SK-N-SH treated with all-trans-retinoic acid at 6 μM for 48 hours (cell line): Measurements from ENCODE around the gene ABHD17C.

Experiments used
- ATAC-seq: fragments of 200-7000 bp; cut with Tn5 transposase; 3 replicates; pipeline ENCODE4 v1.9.1; 2020; ENCODE audit warnings: mild to moderate bottlenecking, moderate library complexity
- ARNTL ChIP-seq: fragments of 450-650 bp; formaldehyde crosslinking; IDR thresholded peaks from 2 replicates; pipeline ENCODE4 v1.5.0; 2020; ENCODE audit warnings: low read depth, mild to moderate bottlenecking, moderate library complexity, borderline replicate concordance
- BACH2 ChIP-seq: fragments of 250-450 bp; sonication (Bioruptor Pico); IDR thresholded peaks from 2 replicates; pipeline ENCODE4 v1.9.0; 2021; ENCODE audit warnings: mild to moderate bottlenecking, borderline replicate concordance
- CREB5 ChIP-seq: fragments of 250-450 bp; sonication (Bioruptor Pico); IDR thresholded peaks from 2 replicates; pipeline ENCODE4 v1.5.1; 2020; ENCODE audit warnings: low read depth, mild to moderate bottlenecking, moderate library complexity
- CSDC2 ChIP-seq: fragments of 250-450 bp; sonication (Bioruptor Pico); IDR thresholded peaks from 2 replicates; pipeline ENCODE4 v1.5.0; 2020; ENCODE audit warnings: mild to moderate bottlenecking, moderate library complexity
- CSRNP3 ChIP-seq: fragments of 250-450 bp; sonication (Bioruptor Pico); IDR thresholded peaks from 2 replicates; pipeline ENCODE4 v1.5.1; 2021; ENCODE audit warnings: mild to moderate bottlenecking, moderate library complexity
- ESRRG ChIP-seq: fragments of 250-450 bp; sonication (Bioruptor Pico); IDR thresholded peaks from 2 replicates; pipeline ENCODE4 v1.6.1; 2021; ENCODE audit warnings: mild to moderate bottlenecking
- GLIS3 ChIP-seq: fragments of 250-450 bp; sonication (Bioruptor Pico); IDR thresholded peaks from 2 replicates; pipeline ENCODE4 v1.5.0; 2020; ENCODE audit warnings: mild to moderate bottlenecking, moderate library complexity
- ISL1 ChIP-seq: fragments of 250-450 bp; sonication (Bioruptor Pico); IDR thresholded peaks from 2 replicates; pipeline ENCODE4 v2.1.2; 2022; ENCODE audit warnings: mild to moderate bottlenecking, moderate library complexity
- OSR1 ChIP-seq: fragments of 250-450 bp; sonication (Bioruptor Pico); IDR thresholded peaks from 2 replicates; pipeline ENCODE4 v1.8.0; 2022; ENCODE audit warnings: moderate library complexity, mild to moderate bottlenecking, inconsistent platforms
- PATZ1 ChIP-seq: fragments of 250-450 bp; sonication (Bioruptor Pico); IDR thresholded peaks from 2 replicates; pipeline ENCODE4 v1.8.0; 2020; ENCODE audit warnings: mild to moderate bottlenecking, moderate library complexity, borderline replicate concordance
- POU6F1 ChIP-seq: fragments of 250-450 bp; sonication (Bioruptor Pico); IDR thresholded peaks from 2 replicates; pipeline ENCODE4 v1.8.0; 2021; ENCODE audit warnings: low read depth, mild to moderate bottlenecking, moderate library complexity, borderline replicate concordance
- PPARA ChIP-seq: fragments of 250-450 bp; sonication (Bioruptor Pico); IDR thresholded peaks from 2 replicates; pipeline ENCODE4 v1.5.0; 2020; ENCODE audit warnings: mild to moderate bottlenecking, borderline replicate concordance
- RARB ChIP-seq: fragments of 250-450 bp; sonication (Bioruptor Pico); IDR thresholded peaks from 2 replicates; pipeline ENCODE4 v1.8.0; 2021; ENCODE audit warnings: mild to moderate bottlenecking, moderate library complexity
- SNAI2 ChIP-seq: fragments of 250-450 bp; sonication (Bioruptor Pico); IDR thresholded peaks from 2 replicates; pipeline ENCODE4 v1.5.0; 2020; ENCODE audit warnings: mild to moderate bottlenecking, moderate library complexity
- TCF4 ChIP-seq: fragments of 250-450 bp; sonication (Bioruptor Pico); IDR thresholded peaks from 2 replicates; pipeline ENCODE4 v1.8.0; 2021; ENCODE audit warnings: mild to moderate bottlenecking, moderate library complexity, borderline replicate concordance
- TOX ChIP-seq: fragments of 250-450 bp; sonication (Bioruptor Pico); IDR thresholded peaks from 2 replicates; pipeline ENCODE4 v1.8.0; 2021; ENCODE audit warnings: mild to moderate bottlenecking, moderate library complexity, borderline replicate concordance
- TSHZ2 ChIP-seq: fragments of 250-450 bp; sonication (Bioruptor Pico); IDR thresholded peaks from 2 replicates; pipeline ENCODE4 v1.5.0; 2020; ENCODE audit warnings: mild to moderate bottlenecking, moderate library complexity
- ZC3H10 ChIP-seq: fragments of 250-450 bp; sonication (Bioruptor Pico); IDR thresholded peaks from 2 replicates; pipeline ENCODE4 v1.5.1; 2021; ENCODE audit warnings: mild to moderate bottlenecking, moderate library complexity
- ZFP3 ChIP-seq: fragments of 250-450 bp; sonication (Bioruptor Pico); IDR thresholded peaks from 2 replicates; pipeline ENCODE4 v1.5.0; 2020; ENCODE audit warnings: mild to moderate bottlenecking, moderate library complexity
- ZFP30 ChIP-seq: fragments of 450-650 bp; formaldehyde crosslinking; IDR thresholded peaks from 2 replicates; pipeline ENCODE4 v1.5.0; 2022; ENCODE audit warnings: mild to moderate bottlenecking, moderate library complexity
- ZNF565 ChIP-seq: fragments of 450-650 bp; formaldehyde crosslinking; conservative IDR thresholded peaks from 2 replicates; pipeline ENCODE4 v1.5.0; 2020; ENCODE audit warnings: low read depth, mild to moderate bottlenecking, moderate library complexity
- ZNF70 ChIP-seq: fragments of 450-650 bp; formaldehyde crosslinking; IDR thresholded peaks from 2 replicates; pipeline ENCODE4 v1.5.0; 2020; ENCODE audit warnings: mild to moderate bottlenecking, moderate library complexity
- ZNF8 ChIP-seq: fragments of 450-650 bp; formaldehyde crosslinking; IDR thresholded peaks from 2 replicates; pipeline ENCODE4 v1.5.0; 2020; ENCODE audit warnings: mild to moderate bottlenecking, moderate library complexity

Gene ABHD17C

GRCh38 chr15:80727596-80727995, 32.5 kb downstream of the ABHD17C start:
- no peak; the same call in 2 of the 3 replicates for ATAC-seq
- TF ChIP-seq TCF4 (CRISPR knock-in tag), result no peak
- TF ChIP-seq ISL1 (CRISPR knock-in tag), result no peak
- TF ChIP-seq CREB5 (CRISPR knock-in tag), result no peak
- no peak for TF ChIP-seq ZNF565 (CRISPR knock-in tag)
- no peak for TF ChIP-seq OSR1 (CRISPR knock-in tag)
- TF ChIP-seq PPARA (CRISPR knock-in tag), result no peak
- TF ChIP-seq CSDC2 (CRISPR knock-in tag), result no peak
- no peak for TF ChIP-seq ARNTL (CRISPR knock-in tag)
- no peak for TF ChIP-seq ZNF70
- no peak for TF ChIP-seq ESRRG (CRISPR knock-in tag)
- TF ChIP-seq TOX (CRISPR knock-in tag), result no peak
- no peak for TF ChIP-seq PATZ1 (CRISPR knock-in tag)
- no peak for TF ChIP-seq ZFP3 (CRISPR knock-in tag)
- no peak for TF ChIP-seq ZNF8 (CRISPR knock-in tag)
- TF ChIP-seq, all 23 proteins: peak for 0

- no peak for ATAC-seq
- no peak for TF ChIP-seq TOX (CRISPR knock-in tag)
- no peak for TF ChIP-seq TSHZ2 (CRISPR knock-in tag)
- no peak for TF ChIP-seq SNAI2 (CRISPR knock-in tag)
- TF ChIP-seq TCF4 (CRISPR knock-in tag), result no peak
- TF ChIP-seq ZFP30 (CRISPR knock-in tag), result no peak
- no peak for TF ChIP-seq PATZ1 (CRISPR knock-in tag)
- no peak for TF ChIP-seq CSDC2 (CRISPR knock-in tag)
- TF ChIP-seq BACH2 (CRISPR knock-in tag), result no peak
- no peak for TF ChIP-seq GLIS3
- TF ChIP-seq CSRNP3 (CRISPR knock-in tag), result no peak
- no peak for TF ChIP-seq ZC3H10 (CRISPR knock-in tag)
- TF ChIP-seq ARNTL (CRISPR knock-in tag), result no peak
- no peak for TF ChIP-seq CREB5 (CRISPR knock-in tag)
- no peak for TF ChIP-seq RARB (CRISPR knock-in tag)
- TF ChIP-seq POU6F1, result no peak
- no peak for TF ChIP-seq ZNF8 (CRISPR knock-in tag)
- TF ChIP-seq PPARA (CRISPR knock-in tag), result no peak
- TF ChIP-seq OSR1 (CRISPR knock-in tag), result no peak
- no peak for TF ChIP-seq ESRRG (CRISPR knock-in tag)
- TF ChIP-seq ZFP3 (CRISPR knock-in tag), result no peak
Measured at GRCh38 chr15:80730387-80730786, 35.3 kb downstream of the ABHD17C start.
